NCI-H510A (cell line): ENCODE results near the gene GSTM5.
"Not testable (repeated sequence)": the region's sequence is repeated elsewhere in the genome, so short reads cannot be mapped to it uniquely, and the experiment has no call there.

ENCODE experiments used
- DNase-seq: peaks from one replicate; lab custom pipeline; 2025; lab: John Stamatoyannopoulos, UW

Gene GSTM5

GRCh38 chr1:109761227-109762038 lies 49.4 kb downstream of the GSTM5 start:
- DNase-seq, result no peak

GRCh38 chr1:109762039-109762585 lies 50.1 kb downstream of the GSTM5 start:
- no peak for DNase-seq

- DNase-seq, result no peak
Measured at GRCh38 chr1:109762821-109763645, 51.0 kb downstream of the GSTM5 start.

- no peak for DNase-seq
Measured at GRCh38 chr1:109763646-109764415, 51.8 kb downstream of the GSTM5 start, which contains the start of gene EPS8L3. Gene EPS8L3, minus strand, starts transcription at chr1:109763923. Its CDS starts 2,174 bp downstream, at chr1:109761749.

- no peak for DNase-seq
Measured at GRCh38 chr1:109764561-109765482, 52.8 kb downstream of the GSTM5 start.

- no peak for DNase-seq
Measured at GRCh38 chr1:109765483-109765815, 53.4 kb downstream of the GSTM5 start.

GRCh38 chr1:109765896-109766615 lies 54.0 kb downstream of the GSTM5 start:
- DNase-seq, result no peak

- DNase-seq, result not testable (repeated sequence)
Measured at GRCh38 chr1:109766991-109767636, 55.1 kb downstream of the GSTM5 start.
